Sigmoid colon (tissue), 3 donors: ENCODE results near the gene CIITA.

Source experiments
- CTCF ChIP-seq, 4 experiments: fragments of 450-650 bp in 3 of 4; fragments of 200-600 bp in 1 of 4; IDR thresholded peaks; one replicate each; pipeline ENCODE4 v1.5.1; 2016 to 2019; ENCODE audit warnings: antibody characterized with exemption in 4 of 4, mild to moderate bottlenecking in 3 of 4, moderate library complexity in 2 of 4
- POLR2A ChIP-seq, 2 donors: fragments of 450-650 bp; IDR thresholded peaks; one replicate each; pipeline ENCODE4 v1.6.1; 2016; ENCODE audit warnings: antibody characterized with exemption in 2 of 2, mild to moderate bottlenecking in 2 of 2, moderate library complexity in 2 of 2

GRCh38 chr16:10923650-10924214 is 46.7 kb downstream of the CIITA start:
- no peak for TF ChIP-seq POLR2A (IDR thresholded peaks at IDR 0.05)
- TF ChIP-seq CTCF (IDR thresholded peaks at IDR 0.05): no peak
